ENCODE data around the gene BMX. TPM values are rescaled to one million over a fixed set of nuclear protein-coding genes. Genes with fewer than 3 reads are reported as not detected.

BMX gene
- total and polyA plus RNA-seq, 8 donors, result 1.5 to 5.8 (median 2.5) TPM

DNA sequence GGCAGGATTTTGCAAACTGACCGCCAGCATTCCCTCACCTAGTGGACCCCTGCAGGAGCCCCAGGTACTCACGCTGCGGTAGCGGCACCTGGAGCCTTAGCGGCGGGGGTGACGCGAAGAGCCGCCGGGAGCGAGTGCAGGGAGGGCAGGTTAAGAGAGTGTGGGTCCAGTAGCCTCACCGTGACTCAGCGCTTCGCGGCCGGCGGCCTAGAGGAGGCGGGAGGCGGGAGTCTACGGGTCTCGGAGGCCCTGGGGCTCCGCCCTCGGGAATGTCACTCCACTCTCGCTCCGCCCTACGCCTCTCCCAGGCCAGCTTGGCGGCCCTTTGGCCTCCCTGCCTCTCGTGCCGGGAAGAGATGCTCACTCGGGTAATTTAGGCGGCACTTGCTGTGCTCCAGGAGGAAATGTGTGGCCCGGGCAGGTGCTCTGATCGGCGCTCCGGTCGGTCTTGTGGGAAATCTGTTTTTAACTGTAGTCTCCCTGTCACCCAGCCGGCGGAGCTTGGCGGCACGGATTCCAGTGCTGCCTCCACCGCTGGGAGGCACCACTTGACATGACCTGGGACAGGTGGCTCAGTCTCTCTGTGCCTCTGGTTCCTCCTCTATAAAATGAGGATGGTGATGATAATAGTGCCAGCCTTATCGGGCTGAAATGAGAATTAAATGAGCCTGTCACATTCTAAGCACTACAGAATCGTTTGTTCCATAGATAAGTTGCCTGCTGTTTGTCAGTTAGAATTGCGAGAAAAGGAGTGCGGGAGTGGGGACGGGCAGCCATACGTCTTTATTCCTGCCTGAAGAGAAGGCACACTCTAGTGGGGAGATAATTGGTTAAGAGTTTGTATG, 7.3 kb upstream of the BMX start, which contains the start of gene PIR:
Gene PIR (minus strand): TSS at position 216 of the 845 bp plus-strand sequence. CDS start 2,076 bp downstream, outside the sequence.
- intact Hi-C loops (cut with DNase I), result no loop called here
- peaks cover 0 to 18% of the 10 kb centered on the region in 2 donors for H3K27me3 ChIP-seq
- DNase-seq, result peak; percentile 49 to 96 (median 84)

DNA sequence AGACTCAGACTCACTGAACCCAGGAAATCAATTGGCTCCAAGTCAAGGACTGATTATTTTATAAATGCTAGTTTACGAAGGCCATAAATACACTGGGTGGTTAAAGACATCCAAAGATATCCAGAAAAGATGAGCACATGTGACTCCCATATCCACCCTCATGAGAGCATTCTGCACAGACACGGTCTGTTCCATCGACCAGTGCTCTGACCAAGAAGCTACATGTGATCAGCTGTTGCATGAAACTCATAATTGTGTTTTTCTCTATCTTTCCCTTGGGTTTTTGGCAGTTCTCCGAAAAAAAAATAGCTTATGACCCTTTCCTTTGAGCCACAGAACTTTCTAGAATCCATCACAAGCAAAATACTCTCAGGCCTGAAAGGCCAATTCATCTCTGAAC, 4.8 kb upstream of the BMX start:
- H3K27me3 ChIP-seq, result peaks cover 0 to 13% of the 10 kb centered on the region in 2 donors

More for the DNA sequence above, 7.3 kb upstream of the BMX start, which contains the start of gene PIR:
- TF ChIP-seq, protein P1, sequence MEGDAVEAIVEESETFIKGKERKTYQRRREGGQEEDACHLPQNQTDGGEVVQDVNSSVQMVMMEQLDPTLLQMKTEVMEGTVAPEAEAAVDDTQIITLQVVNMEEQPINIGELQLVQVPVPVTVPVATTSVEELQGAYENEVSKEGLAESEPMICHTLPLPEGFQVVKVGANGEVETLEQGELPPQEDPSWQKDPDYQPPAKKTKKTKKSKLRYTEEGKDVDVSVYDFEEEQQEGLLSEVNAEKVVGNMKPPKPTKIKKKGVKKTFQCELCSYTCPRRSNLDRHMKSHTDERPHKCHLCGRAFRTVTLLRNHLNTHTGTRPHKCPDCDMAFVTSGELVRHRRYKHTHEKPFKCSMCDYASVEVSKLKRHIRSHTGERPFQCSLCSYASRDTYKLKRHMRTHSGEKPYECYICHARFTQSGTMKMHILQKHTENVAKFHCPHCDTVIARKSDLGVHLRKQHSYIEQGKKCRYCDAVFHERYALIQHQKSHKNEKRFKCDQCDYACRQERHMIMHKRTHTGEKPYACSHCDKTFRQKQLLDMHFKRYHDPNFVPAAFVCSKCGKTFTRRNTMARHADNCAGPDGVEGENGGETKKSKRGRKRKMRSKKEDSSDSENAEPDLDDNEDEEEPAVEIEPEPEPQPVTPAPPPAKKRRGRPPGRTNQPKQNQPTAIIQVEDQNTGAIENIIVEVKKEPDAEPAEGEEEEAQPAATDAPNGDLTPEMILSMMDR (IDR thresholded peaks at IDR 0.05), result peak in 1 of 2 donors; percentile 17
- H3K27ac ChIP-seq, result peak within 1 kb of the TSS; percentile 45 to 72
- H3K9me3 ChIP-seq, result no peaks in the 10 kb centered on the region
- H3K4me3 ChIP-seq, result peak within 1 kb of the TSS; percentile 31 to 51
- H3K36me3 ChIP-seq, result no peaks in the 10 kb centered on the region
- no peaks in the 10 kb centered on the region for H3K4me1 ChIP-seq
- ATAC-seq, result peak; percentile 99

DNA sequence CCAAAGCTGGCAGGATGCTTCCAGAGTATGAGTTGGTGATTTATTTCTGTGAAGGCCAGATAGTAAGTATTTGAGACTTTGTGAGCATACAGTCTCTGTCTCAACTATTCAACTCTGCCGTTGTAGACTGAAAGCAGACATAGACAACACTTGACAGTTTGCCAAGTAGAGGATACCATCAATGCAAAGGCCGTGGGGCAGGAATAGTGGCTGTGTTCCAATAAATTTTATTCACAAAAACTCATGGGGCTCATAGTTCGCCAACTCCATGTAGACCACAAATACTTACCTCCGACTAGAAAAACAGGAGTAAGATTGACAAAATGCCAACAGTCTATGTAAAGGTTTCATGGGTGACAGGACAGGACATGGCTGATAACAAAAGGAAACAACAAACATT, 3.8 kb upstream of the BMX start:
- Histone ChIP-seq H3K36me3 (no peaks in the 10 kb centered on the region), H3K4me3 (no peak overlapping the region), H3K27ac (no peak overlapping the region), H3K9me3 (no peaks in the 10 kb centered on the region), H3K27me3 (peaks cover 0 to 13% of the 10 kb centered on the region in 2 donors), H3K4me1 (no peaks in the 10 kb centered on the region)
- ATAC-seq (no peak), DNase-seq (no peak)
- intact Hi-C loops (cut with DNase I), result no loop called here
- TF ChIP-seq, protein P1 (IDR thresholded peaks at IDR 0.05), result no peak

More for the DNA sequence above, 4.8 kb upstream of the BMX start:
- DNase-seq, result no peak
- no peaks in the 10 kb centered on the region for H3K4me1 ChIP-seq
- TF ChIP-seq, protein P1 (IDR thresholded peaks at IDR 0.05), result no peak
- intact Hi-C loops (cut with DNase I), result no loop called here
- no peak for ATAC-seq
- no peak overlapping the region for H3K4me3 ChIP-seq
- no peaks in the 10 kb centered on the region for H3K36me3 ChIP-seq
- no peak overlapping the region for H3K27ac ChIP-seq
- no peaks in the 10 kb centered on the region for H3K9me3 ChIP-seq

DNA sequence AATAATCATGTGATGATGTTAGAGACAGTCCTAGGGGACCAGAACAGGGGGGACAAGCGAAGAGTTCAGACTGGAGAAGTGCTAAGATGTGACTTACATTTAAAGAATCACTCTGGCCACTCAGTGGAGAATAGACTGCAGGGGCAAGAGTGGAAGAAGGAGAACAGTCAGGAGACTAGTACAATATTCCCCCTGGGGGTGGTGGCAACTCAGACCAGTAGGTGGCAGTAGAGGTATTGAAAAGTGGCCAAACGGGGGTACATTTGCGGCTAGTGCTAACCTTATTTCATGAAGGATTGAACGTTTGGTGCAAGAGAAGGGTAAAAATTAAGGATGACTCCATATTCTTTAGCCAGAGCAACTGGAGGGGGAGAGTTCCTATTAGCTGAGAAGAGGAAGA, 2.7 kb upstream of the BMX start:
- Histone ChIP-seq H3K36me3 (no peaks in the 10 kb centered on the region), H3K27ac (no peak overlapping the region), H3K4me1 (no peaks in the 10 kb centered on the region), H3K4me3 (no peak overlapping the region), H3K27me3 (peaks cover 0 to 6% of the 10 kb centered on the region in 2 donors), H3K9me3 (no peaks in the 10 kb centered on the region)
- ATAC-seq (peak; percentile 47), DNase-seq (peak in 1 of 4 donors; percentile 26)
- TF ChIP-seq, protein P1 (IDR thresholded peaks at IDR 0.05), result peak; percentile 57 to 62
- intact Hi-C loops (cut with DNase I), result no loop called here

DNA sequence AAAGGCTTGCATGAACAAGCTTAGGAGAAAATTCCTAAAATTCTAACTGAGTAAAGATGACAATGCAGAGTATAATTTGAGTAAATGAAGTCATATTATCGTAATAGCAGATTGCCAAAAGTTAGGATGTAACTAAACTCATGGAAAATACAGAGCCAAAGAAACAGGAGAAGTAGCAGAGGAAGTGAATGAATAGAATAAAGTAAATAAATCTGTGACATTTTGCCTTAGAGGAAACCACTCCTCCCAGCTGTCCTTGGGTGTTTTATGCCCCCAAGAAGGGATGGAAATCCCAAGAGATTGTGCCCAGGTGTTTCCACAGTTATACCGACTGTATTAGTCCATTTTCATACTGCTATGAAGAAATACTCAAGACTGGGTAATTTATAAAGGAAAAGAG, 1.9 kb upstream of the BMX start:
- no peaks in the 10 kb centered on the region for H3K27me3 ChIP-seq
- H3K36me3 ChIP-seq, result no peaks in the 10 kb centered on the region
- intact Hi-C loops (cut with DNase I), result no loop called here
- ATAC-seq (no peak), DNase-seq (no peak)
- H3K4me1 ChIP-seq, result no peaks in the 10 kb centered on the region
- TF ChIP-seq, protein P1 (IDR thresholded peaks at IDR 0.05), result no peak
- no peak overlapping the region for H3K4me3 ChIP-seq
- no peaks in the 10 kb centered on the region for H3K9me3 ChIP-seq
- H3K27ac ChIP-seq, result no peak overlapping the region

All from left lung (tissue), 10 donors.